Limb (tissue), 2 donors: ENCODE data around the gene IWS1.
"Not testable (repeated sequence)": the region's sequence is repeated elsewhere in the genome, so short reads cannot be mapped to it uniquely, and the experiment has no call there.

ENCODE experiments used
- DNase-seq, 2 donors: peaks; one replicate each; pipeline ENCODE4 v3.0.0-alpha.2; 2016; ENCODE audit errors: extremely low spot score in 2 of 2

IWS1 gene

DNA sequence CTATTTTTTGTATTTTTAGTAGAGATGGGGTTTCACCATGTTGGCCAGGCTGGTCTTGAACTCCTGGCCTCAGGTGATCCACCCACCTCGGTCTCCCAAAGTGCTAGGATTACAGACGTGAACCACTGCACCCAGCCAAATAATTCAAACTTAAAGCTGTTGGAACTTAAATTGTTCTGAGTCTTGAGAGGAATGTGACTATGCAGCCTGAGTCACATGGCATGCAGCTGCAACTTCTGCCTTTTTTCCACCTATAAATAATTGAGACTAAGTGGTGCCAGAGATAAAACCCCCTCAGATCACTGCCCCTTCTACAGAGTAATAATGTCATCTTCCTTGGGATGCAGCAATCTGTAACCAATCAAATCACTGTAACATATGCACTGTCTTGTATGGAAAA, 3.1 kb upstream of the IWS1 start:
- not testable (repeated sequence) for DNase-seq

DNA sequence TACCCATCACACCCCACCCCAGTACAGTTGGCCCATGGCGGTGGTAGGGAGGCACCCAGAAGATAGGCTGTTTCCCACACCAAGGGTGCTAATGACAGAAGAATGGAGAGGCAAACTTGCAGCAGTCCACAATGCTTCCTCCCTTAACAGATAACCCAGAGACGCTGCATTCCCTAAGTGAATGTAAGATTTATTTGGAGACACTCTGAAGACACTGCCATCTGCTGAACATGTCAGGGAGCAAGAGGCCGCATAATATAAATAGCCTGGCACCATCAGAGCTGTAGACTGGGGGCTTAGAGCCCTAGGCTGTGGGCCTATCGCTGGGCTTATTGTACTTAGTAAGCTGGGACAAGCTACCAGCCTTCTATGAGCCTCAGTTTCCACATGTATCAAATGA, 2.2 kb upstream of the IWS1 start:
- DNase-seq: no peak

DNA sequence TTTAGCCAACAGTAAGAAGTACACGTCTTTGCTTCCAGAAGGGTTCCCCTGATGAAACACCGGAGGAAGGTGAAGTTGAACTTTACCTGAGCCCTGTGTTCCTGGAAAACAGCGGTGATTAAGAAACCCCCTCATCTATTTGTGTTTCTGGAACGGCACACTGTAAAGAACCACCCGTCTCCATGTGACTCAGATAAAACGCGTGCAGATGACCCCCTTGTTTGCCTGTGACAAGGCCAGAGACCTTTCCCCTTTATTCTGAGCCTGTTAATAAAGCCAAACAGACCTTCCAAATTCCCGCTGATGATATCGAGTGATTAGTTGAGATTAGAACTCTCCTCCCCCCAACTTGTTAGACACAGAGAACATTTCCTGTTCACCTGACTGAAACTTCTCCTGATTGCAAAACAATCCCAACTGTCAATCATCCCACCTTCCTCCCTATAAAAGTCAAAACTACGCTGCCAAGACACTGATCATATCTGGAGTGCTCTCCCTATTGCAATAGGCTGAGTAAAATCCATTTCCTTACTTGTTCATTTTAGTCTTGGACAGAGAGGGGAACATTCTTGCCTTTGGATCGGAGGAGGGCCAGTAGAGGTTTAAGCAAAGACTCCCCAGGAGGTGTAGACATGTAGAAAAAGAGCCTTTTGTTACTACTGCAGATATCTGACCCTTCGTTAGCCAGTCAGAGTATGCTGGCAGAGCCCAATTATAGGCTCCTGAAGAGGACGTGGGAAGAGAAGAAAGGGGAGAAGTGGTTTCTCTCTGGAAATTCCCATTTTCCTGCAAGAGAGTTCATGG, 914 bp upstream of the IWS1 start:
- DNase-seq: no peak

- DNase-seq: peak in 1 of 2 donors; percentile 19
Measured at GRCh38 chr2:127525691-127526131, 578 bp downstream of the IWS1 start.

DNA sequence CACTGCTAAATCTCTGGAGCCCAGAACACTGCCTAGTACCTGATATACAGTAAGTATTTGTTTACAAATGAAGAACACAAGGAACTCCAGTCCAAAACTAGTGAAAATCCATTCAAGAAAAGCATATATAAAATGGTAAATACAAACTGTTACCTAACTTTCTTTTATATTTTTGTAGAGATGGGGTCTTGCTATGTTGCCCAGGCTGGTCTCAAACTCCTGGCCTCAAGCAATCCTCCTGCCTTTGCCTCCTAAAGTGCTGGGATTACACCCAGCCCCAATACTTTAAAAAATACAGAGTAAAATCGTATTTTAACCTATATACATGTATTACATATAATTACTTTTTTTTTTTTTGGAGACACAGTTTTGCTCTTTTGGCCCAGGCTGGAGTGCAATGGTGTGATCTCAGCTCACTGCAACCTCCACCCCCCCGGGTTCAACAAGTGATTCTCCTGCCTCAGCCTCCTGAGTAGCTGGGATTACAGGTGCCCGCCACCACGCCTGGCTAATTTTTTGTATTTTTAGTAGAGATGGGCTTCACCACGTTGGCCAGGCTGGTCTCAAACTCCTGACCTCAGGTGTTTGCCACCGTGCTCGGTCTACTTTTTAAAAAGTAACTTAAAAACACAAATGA, 2.0 kb downstream of the IWS1 start:
- DNase-seq: not testable (repeated sequence)

DNA sequence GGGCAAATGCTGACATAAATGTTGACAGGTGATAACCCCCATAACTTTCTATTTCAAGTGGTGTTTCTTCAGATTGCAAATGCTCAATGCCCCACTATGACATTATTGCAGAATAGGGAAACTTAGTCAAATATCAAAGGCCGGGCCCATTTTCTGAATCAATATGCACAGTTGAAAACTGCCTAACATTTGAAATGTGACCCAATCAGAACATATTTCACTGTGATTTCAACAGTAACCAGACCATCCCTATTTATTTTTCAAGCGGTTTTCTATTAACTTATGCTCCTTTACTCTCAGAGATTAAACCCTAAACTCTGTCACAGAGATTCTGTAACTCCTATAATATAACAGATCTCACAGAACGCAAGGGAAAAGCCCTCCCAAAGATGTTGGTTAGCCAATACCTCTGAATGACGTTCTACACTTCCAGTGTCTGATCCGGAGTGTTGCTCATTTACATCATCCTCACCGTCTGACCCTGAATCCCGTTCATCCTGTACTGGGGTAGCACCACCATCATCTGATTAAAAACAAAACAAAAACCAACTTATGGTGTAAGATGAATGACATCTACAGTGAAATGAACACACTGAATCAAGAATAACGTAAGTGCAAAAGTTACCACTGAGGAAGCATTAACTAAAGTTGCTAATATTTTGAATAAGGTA, 2.9 kb downstream of the IWS1 start:
- no peak for DNase-seq

DNA sequence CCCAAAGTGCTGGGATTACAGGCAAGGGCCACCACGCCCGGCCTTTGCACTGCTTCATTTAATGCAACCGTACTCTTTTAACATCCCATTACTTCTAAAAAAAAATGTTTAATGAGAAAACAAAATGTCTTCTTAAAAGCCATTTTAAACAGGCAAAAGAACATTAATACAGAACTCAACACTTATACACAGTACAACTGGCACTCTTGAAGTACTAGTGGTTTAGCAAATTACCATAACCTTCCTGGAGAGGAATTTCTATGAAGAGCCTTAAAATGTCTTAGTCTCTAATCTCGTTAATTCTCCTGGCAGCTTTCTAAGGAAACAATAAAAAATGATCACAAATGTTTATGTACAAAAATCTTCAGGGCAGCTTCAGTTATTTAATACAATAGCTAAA, 5.9 kb downstream of the IWS1 start:
- no peak for DNase-seq

DNA sequence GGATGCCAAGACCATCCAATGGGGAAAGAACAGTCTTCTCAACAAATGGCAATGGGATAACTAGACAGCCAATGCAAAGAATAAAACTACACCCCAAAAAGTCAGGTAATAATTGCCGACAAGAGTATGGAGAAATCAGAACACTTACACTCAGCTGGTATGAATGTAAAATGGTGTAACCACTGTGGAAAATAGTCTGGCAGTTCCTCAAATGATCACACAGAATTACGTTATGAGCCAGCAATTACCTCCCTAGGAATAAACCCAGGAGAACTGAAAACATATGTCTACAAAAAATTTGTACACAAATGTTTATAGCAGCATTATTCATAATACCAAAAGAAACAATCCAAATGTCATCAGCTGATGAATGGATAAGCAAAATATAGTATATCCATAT, 8.8 kb downstream of the IWS1 start:
- DNase-seq: no peak

DNA sequence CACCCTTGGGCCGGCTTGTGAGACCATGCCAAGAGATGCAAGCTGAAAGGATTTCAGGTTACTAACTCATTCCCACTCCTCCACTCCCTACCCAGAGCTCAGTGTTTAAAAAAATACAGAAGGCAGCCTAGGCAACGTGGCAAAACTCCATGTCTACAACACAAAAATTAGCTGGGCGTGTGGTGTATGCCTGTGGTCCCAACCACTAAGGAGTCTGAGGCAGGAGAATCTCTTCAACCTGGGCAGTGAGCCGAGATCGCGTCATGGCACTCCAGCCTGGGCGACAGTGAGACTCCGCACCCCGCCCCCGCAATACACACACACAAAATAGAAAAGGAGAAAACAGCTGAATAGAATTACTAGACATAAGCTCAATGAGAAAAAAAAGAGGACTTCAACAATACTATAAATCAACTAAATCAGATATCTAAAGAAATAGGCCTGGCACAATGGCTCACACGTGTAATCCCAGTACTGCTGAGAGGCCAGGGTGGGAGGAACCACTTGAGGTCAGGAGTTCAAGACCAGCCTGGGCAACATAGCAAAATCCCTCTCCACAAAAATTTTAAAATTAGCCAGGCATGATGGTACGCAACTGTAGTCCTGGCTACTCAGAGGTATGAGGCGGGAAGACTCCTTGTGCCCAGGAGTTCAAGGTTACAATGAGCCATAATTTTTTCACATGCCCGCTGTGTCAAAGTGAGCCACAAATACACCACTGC, 10.1 kb downstream of the IWS1 start:
- DNase-seq: peak in 1 of 2 donors; percentile 6

DNA sequence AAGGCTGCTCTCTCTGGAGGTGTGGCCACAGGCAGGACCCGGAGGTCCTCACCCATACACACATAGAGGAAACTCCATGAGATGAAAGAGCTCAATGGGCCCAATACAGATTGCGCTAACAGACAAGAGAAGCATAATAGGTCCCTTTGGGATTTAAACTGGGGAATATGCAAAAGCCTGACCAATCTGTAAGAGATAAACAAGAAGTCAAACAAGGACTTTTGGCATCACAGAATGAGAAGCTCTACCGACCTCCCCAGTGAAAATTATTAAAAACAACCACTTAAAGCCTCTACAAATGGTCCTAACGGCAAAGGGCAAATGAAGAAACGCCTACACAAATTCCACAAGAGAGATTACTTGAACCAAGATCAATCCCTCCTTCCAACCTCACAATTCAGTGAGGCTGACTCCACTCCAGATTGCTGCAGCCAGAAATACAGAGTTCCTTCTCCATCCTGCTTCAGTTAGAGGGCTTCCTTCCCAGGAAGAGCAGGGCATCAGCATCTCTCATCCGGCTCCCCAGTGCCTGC, 10.8 kb downstream of the IWS1 start:
- DNase-seq: no peak

GRCh38 chr2:127514485-127514884, 11.8 kb downstream of the IWS1 start:
- DNase-seq: no peak

- DNase-seq: no peak
Measured at GRCh38 chr2:127514076-127514475, 12.2 kb downstream of the IWS1 start.

DNA sequence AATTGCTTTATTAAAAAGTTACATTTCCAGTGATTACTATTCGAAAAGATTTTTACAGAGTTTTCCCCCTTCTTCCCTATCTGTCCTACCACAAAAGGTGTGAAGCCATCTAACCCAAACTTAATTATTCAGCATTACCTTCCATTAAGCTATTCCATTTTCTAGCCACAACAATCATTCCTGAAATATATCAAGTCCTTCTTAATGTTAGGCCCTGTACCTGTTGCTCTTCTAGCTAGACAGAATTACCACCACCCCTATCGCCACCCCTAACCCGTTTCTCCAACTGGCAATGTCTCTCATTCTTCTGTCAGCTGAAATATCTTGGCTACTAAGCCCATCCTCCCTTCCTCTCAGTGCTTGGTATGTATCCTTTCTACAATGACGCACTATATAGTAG, 13.9 kb downstream of the IWS1 start:
- no peak for DNase-seq

DNA sequence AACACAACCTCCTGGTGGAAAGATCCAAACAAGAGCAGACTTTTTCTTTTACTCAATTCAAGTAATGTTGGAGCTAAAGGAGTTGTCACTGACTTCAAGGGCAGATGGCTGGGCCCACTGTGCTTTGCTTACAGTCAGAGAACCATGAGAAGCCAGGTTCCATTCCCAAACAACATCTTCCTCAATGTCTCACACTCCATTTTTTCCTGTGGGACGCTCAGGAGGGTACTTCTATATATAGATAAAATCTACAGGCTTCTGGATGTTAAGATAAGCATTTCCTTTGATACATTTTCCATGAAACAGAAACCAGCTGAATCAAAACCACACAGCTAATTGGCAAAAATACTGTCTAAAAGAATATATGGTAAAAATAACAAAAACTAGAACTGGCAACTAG, 14.4 kb downstream of the IWS1 start:
- no peak for DNase-seq

GRCh38 chr2:127511090-127511695, 15.1 kb downstream of the IWS1 start:
- DNase-seq: no peak

GRCh38 chr2:127510073-127510472, 16.2 kb downstream of the IWS1 start:
- DNase-seq: no peak

DNA sequence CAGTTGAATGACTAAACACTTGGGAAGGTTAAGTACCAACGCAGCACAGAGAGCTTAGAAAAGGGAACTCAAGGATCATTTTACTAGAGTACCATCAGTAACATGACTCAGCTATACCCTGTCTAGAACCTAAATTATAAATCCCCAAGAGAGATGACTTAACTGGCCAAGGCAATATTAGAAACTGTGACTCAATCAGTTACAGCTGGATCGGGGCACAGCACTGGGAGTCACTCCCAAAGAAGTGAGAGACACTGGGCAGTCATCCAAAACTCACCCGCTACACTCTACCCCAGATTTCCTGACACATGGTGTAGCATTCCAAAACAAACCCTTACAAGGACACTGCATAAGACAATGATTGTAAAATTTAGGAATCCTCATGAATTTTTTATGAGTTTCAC, 17.7 kb downstream of the IWS1 start:
- peak in 1 of 2 donors; percentile 83 for DNase-seq

DNA sequence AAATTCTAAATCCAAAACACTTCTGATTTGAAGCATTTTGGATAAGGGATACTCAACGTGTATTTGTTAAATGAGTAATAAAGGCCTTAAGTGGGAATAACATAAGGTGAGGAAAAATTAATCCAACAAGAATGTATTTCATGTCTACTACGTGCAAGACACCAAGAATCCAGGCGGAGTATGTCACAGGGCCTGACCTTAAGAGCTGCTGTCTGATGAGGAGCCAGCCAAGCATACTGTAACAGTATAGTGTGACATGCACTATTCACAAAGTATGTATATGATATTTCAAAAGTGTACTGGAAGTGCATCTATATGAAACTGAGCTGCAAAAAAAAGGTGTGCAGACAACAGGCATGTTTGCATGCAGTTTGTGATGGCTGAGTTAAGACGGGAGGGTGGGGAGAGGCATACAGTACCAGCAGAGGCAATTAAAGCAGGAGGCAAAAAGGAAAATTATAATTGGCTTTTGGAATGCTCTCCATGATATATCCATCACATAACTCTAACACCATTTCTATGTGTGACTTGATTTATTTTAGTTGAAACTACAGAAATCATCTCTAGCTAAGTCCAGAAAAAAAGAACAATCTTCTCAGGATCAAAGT, 18.2 kb downstream of the IWS1 start:
- DNase-seq: no peak

GRCh38 chr2:127506510-127506909, 19.8 kb downstream of the IWS1 start:
- no peak for DNase-seq

DNA sequence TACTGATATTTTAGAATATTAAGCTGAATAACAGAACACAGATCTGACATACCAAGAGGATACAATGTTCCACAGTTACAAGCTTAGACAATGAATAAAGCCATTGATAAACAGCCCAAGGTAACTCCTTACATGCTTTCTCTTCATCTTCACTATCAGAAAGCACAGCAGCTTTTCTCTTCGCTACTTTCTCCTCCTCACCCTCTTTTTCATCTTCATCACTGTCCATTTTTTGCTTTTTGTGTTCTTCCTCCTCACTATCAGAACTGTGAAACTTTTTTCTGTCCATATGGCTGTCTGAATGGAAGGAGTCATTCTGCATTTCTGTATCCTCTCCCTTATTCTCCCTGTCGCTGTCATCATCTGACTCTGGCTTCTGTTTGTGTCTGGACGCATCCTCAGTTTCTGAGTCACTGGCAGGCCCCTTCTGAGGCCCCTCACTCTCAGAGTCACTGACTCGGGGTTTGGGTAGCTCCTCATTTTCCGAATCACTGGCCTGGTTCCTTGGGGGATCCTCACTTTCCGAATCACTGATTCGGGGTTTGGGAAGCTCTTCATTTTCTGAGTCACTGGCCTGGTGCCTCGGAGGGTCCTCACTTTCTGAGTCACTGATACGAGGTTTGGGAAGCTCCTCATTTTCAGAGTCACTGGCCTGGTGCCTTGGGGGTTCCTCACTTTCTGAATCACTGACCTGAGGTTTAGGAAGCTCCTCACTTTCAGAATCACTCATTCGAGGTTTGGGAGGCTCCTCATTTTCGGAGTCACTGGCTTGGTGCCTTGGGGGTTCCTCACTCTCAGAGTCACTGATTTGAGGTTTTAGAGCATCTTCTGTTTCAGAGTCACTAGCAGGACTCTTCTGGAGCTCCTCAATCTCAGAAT, 21.5 kb downstream of the IWS1 start:
- no peak for DNase-seq
